HCEC 1CT (cell line): Measurements from ENCODE around the gene TBC1D9.
A peak's percentile ranks its signal among the peaks of the same experiment; 100 is the strongest.

Experiments
- DNase-seq: peaks from one replicate; pipeline ENCODE4 v3.0.0-alpha.2; 2017

TBC1D9 gene

DNA sequence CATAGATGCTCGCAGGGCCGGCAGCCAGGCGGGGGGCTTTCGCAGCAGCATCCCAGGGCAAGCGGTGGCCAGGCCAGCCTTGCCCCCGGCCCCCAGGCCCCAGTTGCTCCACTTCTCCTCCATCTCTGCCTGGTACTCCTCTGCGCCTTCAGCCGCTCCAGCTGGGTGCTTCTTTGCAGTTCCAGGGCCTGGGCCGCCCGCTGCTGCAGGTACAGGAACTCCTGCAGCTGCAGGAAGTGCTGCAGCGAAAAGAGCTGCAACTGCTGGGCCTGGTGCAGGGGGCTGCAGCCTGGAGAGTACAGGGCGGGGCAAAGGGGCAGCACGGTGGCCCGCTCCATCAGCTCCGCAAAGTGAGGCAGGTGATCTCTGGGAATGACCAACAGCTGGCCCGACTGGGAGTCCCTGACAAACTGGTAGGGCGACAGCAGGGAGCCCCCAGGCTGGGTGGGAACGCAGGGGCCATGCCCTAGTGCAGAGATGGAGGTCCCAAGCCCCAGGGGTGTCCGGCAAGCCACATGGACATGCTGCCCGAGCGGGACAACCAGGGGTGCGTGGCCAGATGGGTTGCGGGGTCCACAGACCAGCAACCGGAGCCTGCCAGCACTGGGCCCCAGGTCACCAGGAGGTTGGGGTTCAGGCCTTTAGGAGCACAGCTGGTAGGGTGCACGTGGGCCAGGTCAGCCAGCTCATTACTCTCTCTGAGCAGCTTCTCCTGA is 111.6 kb downstream of the TBC1D9 start:
- no peak for DNase-seq

DNA sequence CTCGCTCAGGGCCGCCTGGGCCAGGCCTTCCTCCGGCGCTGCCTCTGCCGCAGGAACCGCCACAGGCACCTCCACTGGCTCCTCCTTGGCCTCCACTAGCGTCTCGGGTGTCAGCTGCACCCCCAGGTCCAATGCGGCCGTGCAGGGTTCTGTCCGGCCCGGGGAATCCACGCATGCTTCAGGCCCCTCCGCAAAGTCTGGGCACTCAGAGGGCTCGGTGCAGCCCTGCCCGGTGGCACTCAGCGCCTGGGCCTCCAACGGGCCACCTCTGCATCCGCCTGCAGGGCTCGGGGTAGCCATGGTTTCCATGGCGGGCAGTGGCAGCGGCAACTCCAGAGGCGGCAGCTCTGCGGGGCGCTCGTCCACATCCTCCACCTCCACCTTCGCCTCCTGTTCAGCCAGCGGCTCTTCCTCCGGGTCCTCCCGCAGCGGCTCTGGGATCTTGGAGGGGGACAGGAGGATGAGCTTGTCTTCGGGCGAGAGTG is 112.6 kb downstream of the TBC1D9 start:
- no peak for DNase-seq

DNA sequence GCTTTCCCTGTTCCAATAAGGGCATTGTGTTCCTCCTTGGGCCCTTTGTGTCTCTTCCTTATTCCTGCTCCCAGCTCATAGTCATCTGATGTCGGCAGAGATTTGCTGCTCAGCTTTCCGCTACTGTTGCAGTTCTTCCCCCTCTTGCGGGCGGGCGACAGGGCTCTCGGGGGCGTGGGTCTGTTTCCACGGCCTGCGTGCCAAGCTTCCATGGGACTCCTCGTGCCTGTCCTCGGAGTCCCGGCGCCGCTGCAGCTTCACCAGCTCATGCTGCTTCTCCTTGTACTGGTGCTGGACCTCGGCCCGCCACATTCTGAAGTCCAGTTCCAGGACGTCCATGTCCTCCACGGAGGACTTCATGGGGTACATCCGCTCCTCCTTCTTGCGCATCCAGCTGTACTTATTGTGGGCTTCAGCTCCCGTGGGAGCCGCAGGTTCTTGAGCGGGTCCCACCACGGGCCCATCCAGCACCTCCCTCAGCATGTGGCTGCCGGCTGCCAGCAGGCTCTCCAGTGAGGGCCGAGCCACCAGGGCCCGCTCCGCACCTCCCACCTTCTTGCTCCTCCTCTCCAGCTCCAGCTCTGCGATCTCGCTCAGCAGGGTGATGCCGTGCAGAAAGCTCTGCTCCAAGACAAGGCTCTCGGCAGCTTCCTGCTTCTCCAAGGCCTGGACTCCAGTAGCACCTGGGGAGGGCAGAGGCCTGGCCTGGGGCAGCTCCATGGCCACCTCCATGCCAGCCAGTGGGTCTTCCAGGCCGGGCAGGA is 113.3 kb downstream of the TBC1D9 start:
- DNase-seq = no peak

DNA sequence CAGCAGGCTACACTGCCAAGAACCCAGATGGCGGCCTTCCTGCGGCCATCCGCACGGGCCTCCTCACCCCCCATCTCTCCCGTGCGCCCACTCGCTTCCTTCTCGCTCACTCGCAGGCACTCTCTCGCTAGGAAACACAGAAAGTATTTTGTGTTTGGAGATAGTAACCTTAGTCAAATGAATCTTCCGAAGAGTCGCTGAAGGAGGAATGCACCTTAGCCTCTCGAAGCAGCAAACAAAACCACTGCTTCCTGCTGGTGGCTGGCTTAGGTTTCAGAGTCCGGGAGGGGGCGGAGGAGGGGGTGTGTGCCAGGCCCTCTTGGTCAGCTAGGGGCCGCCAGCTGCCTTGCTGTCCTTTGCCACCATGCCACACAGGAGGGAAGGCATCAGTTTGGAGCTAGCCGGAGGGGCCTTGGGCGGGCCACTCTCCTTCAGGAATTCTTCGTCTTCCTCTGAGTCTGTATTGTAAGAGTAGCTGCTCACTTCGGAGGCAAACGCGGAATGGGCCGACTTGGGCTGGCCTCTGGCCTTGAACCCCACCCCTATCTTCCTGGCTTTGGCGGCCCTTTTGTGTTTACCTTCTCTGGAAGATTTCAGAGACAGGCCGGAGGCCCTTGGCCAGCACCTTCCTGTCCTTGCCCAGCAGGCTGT is 114.3 kb downstream of the TBC1D9 start:
- no peak for DNase-seq

DNA sequence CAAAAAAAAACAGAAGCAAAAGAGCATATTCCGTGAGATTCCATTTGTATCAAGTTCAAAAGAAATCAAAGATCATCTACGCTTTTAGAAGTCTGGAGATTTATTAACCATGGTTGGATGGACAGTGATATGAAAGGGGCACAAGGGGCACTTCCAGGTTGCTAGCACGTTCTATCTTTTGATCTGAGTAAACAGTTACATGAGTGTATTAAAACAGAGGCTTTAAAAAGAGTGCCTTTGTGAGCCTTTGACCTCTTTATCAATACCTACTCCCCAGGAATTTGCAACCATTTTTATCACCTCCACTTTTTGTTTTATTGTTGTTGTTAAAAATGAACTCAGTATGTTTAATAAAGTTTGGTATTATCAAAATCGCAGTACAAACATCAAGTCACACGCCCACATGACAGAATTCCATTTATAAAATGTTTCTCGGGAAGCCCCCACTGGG is 115.1 kb downstream of the TBC1D9 start:
- no peak for DNase-seq

DNA sequence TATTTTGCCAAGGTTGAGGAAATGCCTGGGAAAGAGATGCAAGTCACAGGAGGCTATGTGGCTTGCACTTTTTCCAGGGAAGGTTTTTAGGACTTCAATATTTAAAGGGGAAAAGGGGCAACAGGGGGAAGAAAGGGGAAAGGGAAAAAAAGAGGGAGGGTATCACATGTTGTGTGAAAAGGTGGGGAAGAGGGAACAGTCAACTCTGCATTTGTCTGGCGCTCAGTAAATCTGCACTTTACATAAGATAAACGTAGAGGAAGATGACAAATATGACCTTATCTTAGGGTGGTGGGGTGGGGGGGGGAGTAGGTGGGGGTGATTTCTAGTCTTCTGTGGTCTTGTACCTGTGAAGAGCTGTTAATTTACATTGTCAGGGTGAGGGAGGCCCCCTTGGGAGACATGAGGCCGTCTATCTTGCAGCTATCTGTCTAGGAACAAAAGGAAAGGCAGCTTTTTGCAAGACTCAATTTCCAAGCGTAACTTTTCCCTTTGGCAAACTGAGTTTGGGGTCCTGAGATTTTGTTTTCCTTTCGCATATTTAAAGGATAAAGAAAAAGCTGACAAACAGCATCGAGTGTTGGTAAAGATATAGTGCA is 115.9 kb downstream of the TBC1D9 start:
- DNase-seq = no peak

DNA sequence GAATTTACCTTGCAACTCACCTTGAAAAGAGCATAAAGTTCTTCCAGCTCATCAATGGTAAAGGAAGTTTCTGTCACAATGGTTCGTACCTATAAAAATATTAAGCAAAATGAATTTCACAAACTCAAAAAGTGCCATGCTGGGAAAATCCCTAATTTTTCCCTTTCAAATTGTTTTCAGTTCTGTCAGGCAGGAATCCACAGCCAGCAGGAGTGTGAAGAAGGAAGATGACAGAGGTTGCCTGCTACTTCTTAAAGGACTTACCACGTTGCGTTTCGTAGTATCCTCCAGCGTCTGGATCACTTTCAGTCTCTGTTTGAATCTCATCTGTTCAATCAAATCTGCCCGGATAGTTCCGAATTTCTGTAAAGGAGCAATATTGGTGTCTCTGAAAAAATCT is 117.1 kb downstream of the TBC1D9 start:
- DNase-seq = no peak

DNA sequence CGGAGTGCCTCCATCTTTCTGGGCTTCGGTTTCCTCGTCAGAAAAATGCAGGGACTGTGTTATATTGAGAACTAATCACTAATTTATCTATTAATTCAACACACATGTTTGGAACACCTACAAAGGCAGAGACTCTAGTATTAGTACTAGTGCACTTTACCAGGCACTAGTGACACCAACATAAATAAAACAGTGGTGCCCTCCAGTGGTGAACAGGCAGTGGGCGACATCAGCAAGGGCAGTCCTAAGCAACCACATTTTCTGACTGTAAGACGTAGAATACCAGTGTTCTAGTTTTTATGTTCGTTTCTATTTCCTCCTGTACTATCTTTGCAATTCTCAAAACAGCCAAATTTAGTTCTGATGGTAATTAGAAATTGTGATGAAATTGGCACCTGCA is 118.3 kb downstream of the TBC1D9 start:
- peak; percentile 13 for DNase-seq

DNA sequence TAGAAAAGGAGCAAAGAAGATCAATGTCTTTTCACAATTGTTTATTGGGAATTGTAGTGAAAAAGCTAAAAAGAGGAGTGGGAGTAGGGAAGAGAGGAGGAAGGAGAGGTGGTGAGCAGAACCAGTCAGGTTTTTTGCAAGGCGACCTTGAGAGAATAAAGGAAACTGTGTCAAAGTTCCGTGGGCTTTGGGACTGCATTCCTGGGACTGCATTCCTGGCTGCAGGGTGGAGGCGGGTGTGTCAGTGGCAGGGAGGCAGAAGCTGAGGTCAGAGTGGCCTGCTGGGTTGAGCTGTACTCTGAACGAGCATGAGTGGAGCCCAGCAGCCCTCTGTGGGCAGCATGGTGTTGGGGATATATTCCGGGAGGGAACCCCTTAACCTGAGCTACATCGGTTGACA is 120.6 kb downstream of the TBC1D9 start:
- DNase-seq = peak; percentile 7

DNA sequence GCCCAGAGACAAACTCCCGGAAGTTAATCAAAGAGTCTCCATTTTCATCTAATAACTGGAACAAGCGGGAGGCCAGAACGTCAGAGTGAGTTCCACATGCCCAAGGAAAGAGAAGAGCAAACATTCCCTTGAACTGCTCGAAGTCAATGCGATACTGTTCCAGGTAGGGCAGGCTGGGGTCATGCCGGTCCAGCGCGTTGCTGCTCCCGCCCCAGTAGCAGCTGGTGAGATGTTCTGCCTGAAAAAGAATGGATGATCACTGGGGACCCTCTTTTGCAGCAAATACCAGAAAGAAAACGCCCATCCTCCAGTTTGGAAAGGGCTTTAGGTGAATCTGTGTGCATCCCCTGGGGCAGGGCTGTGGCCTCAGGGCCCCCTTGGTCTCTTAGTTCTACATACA is 122.2 kb downstream of the TBC1D9 start:
- DNase-seq = no peak

DNA sequence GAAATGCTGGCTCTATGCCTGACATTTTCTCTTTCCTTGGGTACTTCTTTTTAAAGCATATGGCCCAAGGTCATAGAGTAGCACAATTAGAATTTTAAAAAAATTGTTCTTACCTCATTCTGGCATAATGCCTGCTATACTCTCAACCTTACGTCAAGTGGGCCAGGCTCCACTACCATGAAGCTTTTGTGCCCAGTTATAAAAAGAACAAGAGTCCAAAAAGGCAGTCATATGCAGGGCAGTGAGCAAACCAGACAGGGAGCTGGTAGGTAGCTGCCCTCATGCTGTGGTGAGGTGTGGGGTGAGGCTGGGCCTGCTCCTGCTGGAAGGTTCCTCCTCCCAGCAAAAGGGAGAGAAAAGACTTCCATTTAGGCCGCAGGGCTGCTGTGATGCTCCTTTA is 123.1 kb downstream of the TBC1D9 start:
- DNase-seq = no peak

DNA sequence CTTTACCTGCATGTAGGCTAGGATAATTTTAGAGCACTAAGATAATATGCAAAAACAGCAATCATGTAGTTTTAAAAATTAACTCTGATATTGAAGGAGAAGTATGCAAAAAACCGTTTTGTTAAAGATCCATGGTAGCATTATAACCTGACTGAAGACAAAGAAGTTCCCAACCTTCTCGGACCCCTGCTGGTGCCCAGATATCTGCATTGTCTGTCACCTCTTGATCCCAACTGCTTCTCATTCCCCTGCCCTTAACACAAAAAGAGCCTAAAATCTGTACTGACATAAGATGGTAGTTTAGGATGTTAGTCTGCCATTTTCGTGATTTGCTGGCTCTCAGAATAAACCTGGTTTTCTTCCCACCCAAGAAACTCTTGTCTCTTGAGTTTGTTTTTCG is 125.9 kb downstream of the TBC1D9 start:
- DNase-seq = no peak

DNA sequence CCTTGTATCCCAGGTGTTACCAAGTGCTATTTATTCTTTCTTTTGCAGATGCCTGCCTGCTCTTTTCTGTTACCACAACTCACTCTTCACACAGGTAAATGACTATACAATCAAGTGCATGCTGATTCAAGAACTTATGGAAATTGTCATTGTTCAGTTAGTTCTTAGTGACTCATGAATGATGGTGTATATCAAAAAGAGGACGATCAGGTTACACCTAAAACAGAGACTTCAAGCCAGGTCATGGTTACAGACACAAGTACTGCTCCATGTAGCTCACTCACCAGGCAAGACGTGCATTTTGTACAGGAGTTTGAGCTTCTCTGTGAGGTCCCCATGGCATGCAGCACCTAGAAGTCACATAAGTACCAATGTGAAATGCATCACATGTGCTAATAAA is 128.2 kb downstream of the TBC1D9 start:
- DNase-seq = no peak

DNA sequence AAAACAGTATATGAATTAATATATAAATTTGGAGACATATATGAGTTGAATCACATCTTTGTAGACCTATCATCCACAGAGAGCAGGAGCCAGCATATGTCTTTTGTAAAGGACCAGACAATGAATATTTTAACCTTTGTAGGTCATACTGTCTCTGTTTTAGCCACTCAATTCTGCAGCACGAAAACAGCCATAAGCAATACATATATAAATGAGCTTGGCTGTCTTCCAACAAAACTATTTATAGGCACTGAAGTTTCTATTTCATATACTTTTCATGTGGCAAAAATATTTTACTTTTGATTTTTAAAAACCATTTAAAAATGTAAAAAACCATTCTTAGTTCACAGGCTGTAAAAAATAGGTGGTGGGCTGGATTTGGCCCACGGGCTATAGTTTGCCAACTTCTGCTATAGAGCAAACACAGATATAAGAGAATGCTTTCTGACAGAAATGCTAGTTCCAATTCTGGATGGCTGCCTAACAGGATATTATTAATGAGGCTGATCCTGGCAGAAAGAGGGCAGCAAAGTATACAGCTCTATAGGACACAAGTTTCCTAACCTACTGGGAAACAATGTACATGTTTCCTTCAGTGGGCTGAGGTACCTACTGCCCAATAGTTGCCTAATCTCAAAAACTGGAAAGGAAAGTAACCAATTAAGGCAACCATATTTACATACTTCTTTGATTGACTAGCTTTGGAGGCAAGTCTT is 129.4 kb downstream of the TBC1D9 start:
- no peak for DNase-seq

DNA sequence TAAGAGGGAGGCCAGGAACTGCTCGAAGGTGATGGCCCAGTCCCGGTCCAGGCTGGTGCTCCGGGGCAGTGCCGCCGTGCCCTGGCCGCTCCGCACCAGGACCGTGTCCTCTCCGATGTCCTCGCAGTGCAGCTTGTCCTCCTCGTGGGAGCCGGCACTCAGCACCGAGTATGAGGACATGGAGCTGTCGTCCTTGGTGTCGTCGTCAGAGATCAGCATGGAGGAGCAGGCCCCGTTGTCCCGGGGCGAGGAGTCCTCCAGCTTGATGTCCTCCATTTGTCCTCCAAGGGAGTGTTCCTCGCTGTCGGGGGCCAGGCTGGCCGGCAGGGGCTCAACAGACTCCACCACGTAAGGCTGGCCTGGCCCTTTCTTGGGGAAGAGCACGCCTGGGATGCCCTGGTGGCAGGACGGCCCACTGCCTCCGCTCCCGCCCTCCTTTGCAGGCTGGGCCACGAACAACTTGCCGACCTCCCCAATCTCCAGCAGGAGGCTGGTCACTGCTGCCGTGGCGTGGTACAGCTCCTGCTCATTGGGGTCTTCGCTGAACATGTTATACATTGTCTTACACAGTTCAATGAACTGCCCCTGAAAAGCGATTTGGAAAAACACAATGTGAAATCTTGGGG is 133.7 kb downstream of the TBC1D9 start:
- DNase-seq = no peak

DNA sequence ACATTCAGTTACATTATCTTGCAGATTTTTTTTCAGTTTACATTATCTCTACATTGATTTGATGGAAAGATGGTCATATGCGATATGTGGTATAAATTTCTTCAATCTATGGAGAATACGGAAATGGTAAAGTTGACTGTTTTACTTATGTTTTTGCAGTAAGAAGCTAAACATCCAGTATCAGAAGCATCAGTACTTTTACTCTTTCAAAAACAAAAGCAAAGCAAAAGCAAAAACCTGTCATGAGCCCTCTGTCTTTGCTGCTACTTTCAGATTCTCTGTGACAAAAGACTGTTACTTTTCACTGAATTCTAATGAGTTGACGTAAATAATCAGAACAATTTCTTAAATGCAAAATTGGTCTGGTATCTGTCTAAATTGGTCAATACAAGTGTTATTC is 135.0 kb downstream of the TBC1D9 start:
- no peak for DNase-seq

DNA sequence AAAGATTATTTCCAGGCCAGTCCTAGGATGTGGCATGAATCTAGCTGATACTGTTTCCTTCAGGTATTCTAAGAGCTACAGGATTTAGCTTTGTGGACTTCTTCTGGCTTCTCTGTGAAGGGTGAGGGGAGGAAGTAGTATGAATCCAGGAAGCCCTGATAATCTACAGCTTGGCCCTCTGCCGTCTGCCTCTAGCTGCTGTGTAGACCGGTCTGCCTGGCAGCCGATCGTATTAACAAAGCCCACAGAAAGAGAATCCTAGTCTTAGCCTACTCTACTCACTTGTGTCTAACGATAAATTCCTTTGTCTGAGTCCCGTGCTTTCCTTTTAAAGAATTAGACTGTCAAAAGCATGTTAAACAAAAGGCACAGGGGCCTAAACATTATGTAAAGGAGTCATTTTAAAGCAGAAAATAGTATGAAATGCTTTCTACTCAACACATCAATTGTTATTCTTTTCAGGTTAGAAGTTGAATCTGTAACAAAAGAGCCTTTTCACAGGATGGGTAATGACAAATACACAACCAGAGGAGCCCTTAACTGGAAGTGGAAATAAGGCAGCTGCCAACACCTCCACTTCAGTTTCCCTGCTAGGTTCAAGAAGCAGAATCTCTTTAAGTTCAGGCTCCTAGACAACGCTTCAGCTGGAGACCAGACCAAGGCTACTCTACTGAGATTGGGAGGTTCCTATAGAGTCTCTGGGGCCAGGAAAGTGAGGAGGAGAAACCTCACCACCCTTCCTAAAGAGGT is 138.5 kb downstream of the TBC1D9 start:
- DNase-seq = no peak

DNA sequence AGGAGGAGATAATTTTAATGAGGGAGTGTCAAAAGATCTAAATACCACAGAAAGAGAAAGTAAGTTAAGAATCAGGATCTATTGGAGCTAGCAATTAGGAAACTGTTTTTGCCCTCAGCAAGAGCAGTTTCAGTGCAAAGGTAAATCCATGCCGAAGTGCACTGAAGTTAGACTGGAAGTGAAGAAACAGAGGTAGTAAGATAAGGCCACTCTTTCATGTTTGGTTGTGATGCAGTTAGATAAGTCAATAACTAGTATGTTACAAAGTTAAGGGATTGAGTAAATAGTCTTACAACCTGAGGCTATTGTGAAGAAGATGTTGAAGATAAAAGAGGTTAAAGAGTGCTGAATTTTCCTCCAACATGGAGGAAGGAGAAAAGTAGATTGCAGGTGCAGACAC is 140.7 kb downstream of the TBC1D9 start:
- DNase-seq = no peak

DNA sequence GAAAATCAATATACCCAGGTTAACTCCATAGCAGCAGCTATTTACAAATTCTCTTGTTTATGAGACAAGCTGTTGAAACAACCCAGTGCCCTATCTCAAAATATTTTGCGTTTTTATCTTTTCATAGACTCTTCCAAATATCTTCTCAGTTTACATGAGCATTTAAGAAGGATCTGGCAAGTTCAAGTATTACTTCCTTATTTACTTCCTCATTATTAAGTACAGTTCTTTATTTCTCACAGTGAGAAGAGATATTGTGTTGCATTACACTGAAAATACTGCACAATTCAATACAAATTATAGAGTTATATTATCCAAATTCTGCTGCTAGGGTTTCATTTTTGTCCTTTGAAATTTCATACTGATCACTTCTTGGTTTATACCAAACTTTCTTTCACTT is 143.8 kb downstream of the TBC1D9 start:
- DNase-seq = no peak

DNA sequence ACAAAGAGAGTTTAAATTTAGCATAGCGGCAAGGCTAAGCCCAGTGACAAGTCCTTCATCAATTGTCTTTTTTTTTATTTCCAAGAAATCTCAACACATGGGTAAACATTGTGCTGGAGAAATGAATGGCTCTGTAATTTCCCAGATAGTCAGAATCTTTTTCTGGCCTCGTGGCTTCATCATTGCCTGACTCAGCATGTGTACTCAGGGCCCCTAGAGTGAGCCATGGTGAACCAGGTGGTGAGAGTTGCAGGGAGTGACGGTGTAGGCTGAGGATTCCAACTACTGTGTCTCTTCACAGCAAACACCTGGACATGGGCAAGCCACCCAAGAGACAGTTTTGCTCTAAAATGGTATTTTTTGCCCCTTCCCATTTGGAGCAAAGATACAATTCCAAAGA is 144.3 kb downstream of the TBC1D9 start:
- no peak for DNase-seq
